ENCODE measurements around the gene KCNAB3. TPM values are rescaled to one million over a fixed set of nuclear protein-coding genes. Genes with fewer than 3 reads are reported as not detected.

The KCNAB3 gene
- total RNA-seq, 2 experiments from 2014 or later: 6.6 to 6.7 TPM

- Mint-ChIP-seq H3K27me3 (no peaks in the 10 kb centered on the region), H3K9me3 (ENCODE audit: low read depth) (no peaks in the 10 kb centered on the region), H3K4me1 (peaks cover 5% of the 10 kb centered on the region), H3K36me3 (peaks cover 17% of the 10 kb centered on the region), H3K4me3 (no peak overlapping the region), H3K27ac (no peak overlapping the region)
- ATAC-seq (no peak), DNase-seq (no peak)
- CTCF ChIA-PET: interaction anchor here (1.1 to 2.3 kb wide), 4 partner anchors 12 to 114 kb away, joined by 3 to 7 read pairs (median 6); no protein-coding TSS in a partner anchor
These were observed 53.8 kb downstream of the KCNAB3 start for GRCh38 chr17:7875804-7876370.

- peaks cover 20% of the 10 kb centered on the region for H3K36me3 Mint-ChIP-seq
- no peaks in the 10 kb centered on the region for H3K27me3 Mint-ChIP-seq
- CTCF ChIA-PET: interaction anchor here (1.3 to 8.1 kb wide), 3 partner anchors 12 to 117 kb away, joined by 3 to 68 read pairs (median 37); no protein-coding TSS in a partner anchor
- H3K27ac Mint-ChIP-seq: no peak overlapping the region
- H3K4me1 Mint-ChIP-seq: peaks cover 20% of the 10 kb centered on the region
- ATAC-seq (no peak), DNase-seq (peak; percentile 3)
- no peaks in the 10 kb centered on the region for H3K9me3 Mint-ChIP-seq (ENCODE audit: low read depth)
- H3K4me3 Mint-ChIP-seq: no peak overlapping the region
These were observed 56.6 kb downstream of the KCNAB3 start for GRCh38 chr17:7873051-7873450.

Other genes starting within 250 kb of the KCNAB3 start
- gene TP53, start 242.4 kb downstream of the KCNAB3 start, total RNA-seq: 100 to 1,000 TPM; 137 to 171 TPM
- 10 to 100 TPM; 28.0 to 29.0 TPM for gene WRAP53, start 241.4 kb downstream of the KCNAB3 start, total RNA-seq
- not detected for gene EFNB3, start 224.7 kb downstream of the KCNAB3 start, total RNA-seq
- gene DNAH2, start 212.1 kb downstream of the KCNAB3 start, total RNA-seq: not detected
- gene KDM6B, start 95.6 kb downstream of the KCNAB3 start, total RNA-seq: 10 to 100 TPM; 15.5 to 31.9 TPM
- gene TMEM88, start 74.8 kb downstream of the KCNAB3 start, total RNA-seq: 1 to 10 TPM in 1 of 2 experiments, under 1 TPM in 1; 0.84 to 1.2 TPM
- gene NAA38, start 72.3 kb downstream of the KCNAB3 start, total RNA-seq: 10 to 100 TPM; 86.0 to 95.8 TPM
- gene CYB5D1, start 71.9 kb downstream of the KCNAB3 start, total RNA-seq: 1 to 10 TPM; 6.4 to 8.2 TPM
- gene CHD3, start 41.1 kb downstream of the KCNAB3 start, total RNA-seq: 100 to 1,000 TPM; 139 to 147 TPM
- 1 to 10 TPM; 2.8 to 3.9 TPM for gene RNF227, start 13.6 kb downstream of the KCNAB3 start, total RNA-seq
- 100 to 1,000 TPM; 216 to 245 TPM for gene TRAPPC1, start 2.1 kb upstream of the KCNAB3 start, total RNA-seq
- gene CNTROB, start 2.4 kb upstream of the KCNAB3 start, total RNA-seq: 10 to 100 TPM; 56.8 to 69.2 TPM
- gene GUCY2D, start 72.8 kb upstream of the KCNAB3 start, total RNA-seq: not detected
- gene ALOX15B, start 109.2 kb upstream of the KCNAB3 start, total RNA-seq: not detected
- under 1 TPM; 0.42 to 0.64 TPM for gene ALOX12B, start 157.9 kb upstream of the KCNAB3 start, total RNA-seq
- gene ALOXE3, start 188.7 kb upstream of the KCNAB3 start, total RNA-seq: not detected
- gene HES7, start 194.2 kb upstream of the KCNAB3 start, total RNA-seq: 1 to 10 TPM; 1.2 TPM
- 10 to 100 TPM; 47.3 to 56.4 TPM for gene PER1, start 222.5 kb upstream of the KCNAB3 start, total RNA-seq
- gene VAMP2, start 233.1 kb upstream of the KCNAB3 start, total RNA-seq: 10 to 100 TPM; 47.6 to 68.9 TPM
- gene TMEM107, start 246.5 kb upstream of the KCNAB3 start, total RNA-seq: 10 to 100 TPM; 29.9 to 61.0 TPM